ENCODE measurements around the gene INTS12. TPM values are rescaled to one million over a fixed set of nuclear protein-coding genes. Genes with fewer than 3 reads are reported as not detected.
A peak's percentile ranks its signal among the peaks of the same experiment; 100 is the strongest.

INTS12 gene
- total RNA-seq, 1 donor from 2014 or later = 20.2 TPM

DNA sequence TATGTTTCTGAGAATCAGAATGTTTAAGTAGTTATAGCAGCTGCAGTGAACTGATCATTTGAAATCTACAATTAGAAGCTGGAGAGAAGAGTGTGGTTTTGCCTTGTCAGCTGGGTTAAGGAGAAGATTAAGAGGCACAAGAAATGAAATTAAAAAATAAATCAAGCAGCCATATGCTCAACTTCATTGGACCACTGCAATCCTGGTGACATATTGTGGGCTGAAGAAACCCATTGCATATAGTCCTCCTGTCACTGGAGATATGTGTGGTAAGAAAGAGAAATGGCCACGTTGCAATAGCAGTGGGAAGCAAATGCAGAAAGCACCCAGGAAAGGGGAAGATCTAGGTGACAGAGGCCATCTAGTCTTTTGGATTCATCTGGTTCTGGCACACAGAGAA lies 63.0 kb downstream of the INTS12 start:
- Histone ChIP-seq H3K27ac (no peak overlapping the region), H3K36me3 (no peaks in the 10 kb centered on the region), H3K4me1 (no peaks in the 10 kb centered on the region), H3K4me3 (no peak overlapping the region), H3K9me3 (no peaks in the 10 kb centered on the region), H3K27me3 (no peaks in the 10 kb centered on the region)
- no peak for ATAC-seq
- intact Hi-C loops (cut with DNase I) = no loop called here
- no peak for TF ChIP-seq CTCF (IDR thresholded peaks at IDR 0.05)
- DNase-seq = no peak

GRCh38 chr4:105644257-105644656 lies 64.2 kb downstream of the INTS12 start:
- Histone ChIP-seq H3K4me3 (no peak overlapping the region), H3K4me1 (no peaks in the 10 kb centered on the region)
- no peak for TF ChIP-seq CTCF (IDR thresholded peaks at IDR 0.05)

GRCh38 chr4:105641845-105642244 lies 66.6 kb downstream of the INTS12 start:
- intact Hi-C loops (cut with DNase I) = no loop called here

More at GRCh38 chr4:105644257-105644656, 64.2 kb downstream of the INTS12 start:
- H3K27ac ChIP-seq = no peak overlapping the region
- no peaks in the 10 kb centered on the region for H3K27me3 ChIP-seq
- DNase-seq = no peak
- ATAC-seq = no peak
- H3K9me3 ChIP-seq = no peaks in the 10 kb centered on the region
- no peaks in the 10 kb centered on the region for H3K36me3 ChIP-seq
- intact Hi-C loops (cut with DNase I) = no loop called here

GRCh38 chr4:105637408-105638176 lies 70.9 kb downstream of the INTS12 start:
- Histone ChIP-seq H3K4me1 (peaks cover 17% of the 10 kb centered on the region), H3K9me3 (no peaks in the 10 kb centered on the region), H3K4me3 (no peak overlapping the region), H3K27ac (no peak overlapping the region), H3K36me3 (no peaks in the 10 kb centered on the region), H3K27me3 (no peaks in the 10 kb centered on the region)
- DNase-seq = peak; percentile 67
- no peak for TF ChIP-seq CTCF (IDR thresholded peaks at IDR 0.05)
- ATAC-seq = peak; percentile 80
- intact Hi-C loops (cut with DNase I) = no loop called here

More at GRCh38 chr4:105641845-105642244, 66.6 kb downstream of the INTS12 start:
- Histone ChIP-seq H3K4me1 (peaks cover 13% of the 10 kb centered on the region), H3K36me3 (no peaks in the 10 kb centered on the region), H3K27me3 (no peaks in the 10 kb centered on the region), H3K27ac (no peak overlapping the region), H3K4me3 (no peak overlapping the region), H3K9me3 (no peaks in the 10 kb centered on the region)
- no peak for TF ChIP-seq CTCF (IDR thresholded peaks at IDR 0.05)
- ATAC-seq (no peak), DNase-seq (no peak)

DNA sequence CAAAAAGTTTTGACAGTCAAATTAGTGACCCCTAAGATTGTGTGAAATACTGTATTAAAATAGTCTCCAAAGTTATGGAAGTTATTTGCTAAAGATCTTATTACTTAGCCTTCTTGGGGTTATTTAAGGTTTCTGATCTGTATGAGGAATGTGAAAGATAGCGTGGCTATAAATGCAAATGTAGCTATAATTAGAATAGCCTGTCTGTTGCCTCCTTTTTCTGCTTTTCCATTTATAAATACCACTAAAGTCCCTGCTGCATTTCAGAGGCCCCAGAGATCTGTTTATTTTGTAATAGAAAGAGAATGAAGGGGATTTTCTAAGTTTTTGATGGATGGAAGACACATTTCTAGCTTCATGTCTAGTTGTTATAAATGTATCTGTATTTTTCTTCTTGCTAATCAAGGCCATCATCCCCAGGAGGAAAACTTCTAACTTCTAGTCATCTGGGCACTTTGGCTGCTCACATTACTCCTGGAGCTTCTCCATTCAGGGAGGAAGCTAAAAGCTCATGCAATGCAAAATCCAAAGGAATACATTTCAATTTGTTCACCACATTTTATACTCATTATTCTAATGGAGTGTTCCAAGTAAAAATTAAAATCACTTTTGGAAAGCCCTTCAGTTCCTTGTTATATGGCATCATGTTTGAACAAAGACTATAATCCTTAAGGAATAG lies 73.9 kb downstream of the INTS12 start:
- H3K27me3 ChIP-seq = no peaks in the 10 kb centered on the region
- no peak for TF ChIP-seq CTCF (IDR thresholded peaks at IDR 0.05)
- DNase-seq (no peak), ATAC-seq (no peak)
- intact Hi-C loops (cut with DNase I) = no loop called here
- H3K4me3 ChIP-seq = no peak overlapping the region
- H3K27ac ChIP-seq = peak overlapping the region; percentile 14
- H3K4me1 ChIP-seq = peaks cover 17% of the 10 kb centered on the region
- no peaks in the 10 kb centered on the region for H3K36me3 ChIP-seq
- no peaks in the 10 kb centered on the region for H3K9me3 ChIP-seq
